Measurements from ENCODE around the gene MEF2C. TPM values are rescaled to one million over a fixed set of nuclear protein-coding genes. Genes with fewer than 3 reads are reported as not detected.

Gene MEF2C
- total RNA-seq, 1 donor from 2014 or later: 42.0 TPM

DNA sequence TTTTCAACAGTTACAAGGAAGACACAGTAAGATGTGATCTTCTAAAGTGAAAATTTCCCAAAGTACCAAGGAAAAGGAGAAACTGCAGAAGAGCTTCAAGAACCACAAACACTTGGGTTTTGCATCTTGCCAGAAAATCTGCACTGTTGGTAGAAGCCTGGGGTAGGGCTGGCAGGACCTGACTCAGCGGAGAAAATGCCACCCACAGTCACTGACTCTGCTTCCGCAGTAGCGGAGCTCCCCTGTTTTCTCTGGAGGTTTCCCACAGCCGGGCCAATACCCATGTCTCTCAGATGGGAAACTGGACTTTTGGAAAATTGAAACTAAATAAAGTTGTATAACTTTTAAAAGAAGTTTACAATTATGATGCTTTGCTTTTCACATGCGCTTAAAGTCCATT, 104.2 kb downstream of the MEF2C start:
- H3K27ac ChIP-seq: no peak overlapping the region
- TF ChIP-seq, protein P1, sequence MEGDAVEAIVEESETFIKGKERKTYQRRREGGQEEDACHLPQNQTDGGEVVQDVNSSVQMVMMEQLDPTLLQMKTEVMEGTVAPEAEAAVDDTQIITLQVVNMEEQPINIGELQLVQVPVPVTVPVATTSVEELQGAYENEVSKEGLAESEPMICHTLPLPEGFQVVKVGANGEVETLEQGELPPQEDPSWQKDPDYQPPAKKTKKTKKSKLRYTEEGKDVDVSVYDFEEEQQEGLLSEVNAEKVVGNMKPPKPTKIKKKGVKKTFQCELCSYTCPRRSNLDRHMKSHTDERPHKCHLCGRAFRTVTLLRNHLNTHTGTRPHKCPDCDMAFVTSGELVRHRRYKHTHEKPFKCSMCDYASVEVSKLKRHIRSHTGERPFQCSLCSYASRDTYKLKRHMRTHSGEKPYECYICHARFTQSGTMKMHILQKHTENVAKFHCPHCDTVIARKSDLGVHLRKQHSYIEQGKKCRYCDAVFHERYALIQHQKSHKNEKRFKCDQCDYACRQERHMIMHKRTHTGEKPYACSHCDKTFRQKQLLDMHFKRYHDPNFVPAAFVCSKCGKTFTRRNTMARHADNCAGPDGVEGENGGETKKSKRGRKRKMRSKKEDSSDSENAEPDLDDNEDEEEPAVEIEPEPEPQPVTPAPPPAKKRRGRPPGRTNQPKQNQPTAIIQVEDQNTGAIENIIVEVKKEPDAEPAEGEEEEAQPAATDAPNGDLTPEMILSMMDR (IDR thresholded peaks at IDR 0.05): no peak
- ATAC-seq: no peak

GRCh38 chr5:88776692-88777091, 106.3 kb downstream of the MEF2C start:
- Histone ChIP-seq H3K36me3 (peaks cover 7% of the 10 kb centered on the region), H3K27me3 (ENCODE audit: low read depth) (no peaks in the 10 kb centered on the region), H3K9me3 (no peaks in the 10 kb centered on the region), H3K27ac (no peak overlapping the region), H3K4me1 (no peaks in the 10 kb centered on the region), H3K4me3 (no peak overlapping the region)
- no peak for ATAC-seq
- intact Hi-C loops (cut with DNase I): no loop called here
- TF ChIP-seq, protein P1 (IDR thresholded peaks at IDR 0.05): no peak
- DNase-seq: no peak

More for the DNA sequence above, 104.2 kb downstream of the MEF2C start:
- DNase-seq: no peak
- H3K4me1 ChIP-seq: no peaks in the 10 kb centered on the region
- no peaks in the 10 kb centered on the region for H3K9me3 ChIP-seq
- H3K36me3 ChIP-seq: no peaks in the 10 kb centered on the region
- intact Hi-C loops (cut with DNase I): no loop called here
- no peak overlapping the region for H3K4me3 ChIP-seq
- H3K27me3 ChIP-seq (ENCODE audit: low read depth): no peaks in the 10 kb centered on the region

DNA sequence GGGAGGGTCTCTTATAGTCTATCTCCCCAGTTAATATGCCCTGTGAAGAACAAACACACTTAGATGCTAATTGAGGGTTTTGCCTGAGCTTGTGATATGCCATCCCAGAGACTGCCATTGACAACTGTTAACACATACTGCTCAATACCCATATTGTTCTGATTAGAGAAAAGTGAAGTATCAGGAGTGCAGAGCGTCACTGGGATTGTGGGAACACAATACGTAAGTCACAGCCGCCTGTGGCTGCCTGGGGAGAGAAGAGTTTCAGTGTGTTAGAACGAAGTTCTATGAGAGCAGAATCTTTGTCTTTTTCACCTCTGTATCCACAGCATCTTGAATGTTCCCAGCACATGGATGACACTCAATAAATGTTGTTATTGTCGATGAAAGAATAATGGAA, 110.2 kb downstream of the MEF2C start:
- Histone ChIP-seq H3K4me3 (no peak overlapping the region), H3K36me3 (peaks cover 10% of the 10 kb centered on the region), H3K4me1 (no peaks in the 10 kb centered on the region), H3K27me3 (ENCODE audit: low read depth) (no peaks in the 10 kb centered on the region), H3K27ac (no peak overlapping the region), H3K9me3 (no peaks in the 10 kb centered on the region)
- DNase-seq (no peak), ATAC-seq (no peak)
- intact Hi-C loops (cut with DNase I): no loop called here
- TF ChIP-seq, protein P1 (IDR thresholded peaks at IDR 0.05): no peak

GRCh38 chr5:88772047-88772446, 110.9 kb downstream of the MEF2C start:
- no peak for DNase-seq

DNA sequence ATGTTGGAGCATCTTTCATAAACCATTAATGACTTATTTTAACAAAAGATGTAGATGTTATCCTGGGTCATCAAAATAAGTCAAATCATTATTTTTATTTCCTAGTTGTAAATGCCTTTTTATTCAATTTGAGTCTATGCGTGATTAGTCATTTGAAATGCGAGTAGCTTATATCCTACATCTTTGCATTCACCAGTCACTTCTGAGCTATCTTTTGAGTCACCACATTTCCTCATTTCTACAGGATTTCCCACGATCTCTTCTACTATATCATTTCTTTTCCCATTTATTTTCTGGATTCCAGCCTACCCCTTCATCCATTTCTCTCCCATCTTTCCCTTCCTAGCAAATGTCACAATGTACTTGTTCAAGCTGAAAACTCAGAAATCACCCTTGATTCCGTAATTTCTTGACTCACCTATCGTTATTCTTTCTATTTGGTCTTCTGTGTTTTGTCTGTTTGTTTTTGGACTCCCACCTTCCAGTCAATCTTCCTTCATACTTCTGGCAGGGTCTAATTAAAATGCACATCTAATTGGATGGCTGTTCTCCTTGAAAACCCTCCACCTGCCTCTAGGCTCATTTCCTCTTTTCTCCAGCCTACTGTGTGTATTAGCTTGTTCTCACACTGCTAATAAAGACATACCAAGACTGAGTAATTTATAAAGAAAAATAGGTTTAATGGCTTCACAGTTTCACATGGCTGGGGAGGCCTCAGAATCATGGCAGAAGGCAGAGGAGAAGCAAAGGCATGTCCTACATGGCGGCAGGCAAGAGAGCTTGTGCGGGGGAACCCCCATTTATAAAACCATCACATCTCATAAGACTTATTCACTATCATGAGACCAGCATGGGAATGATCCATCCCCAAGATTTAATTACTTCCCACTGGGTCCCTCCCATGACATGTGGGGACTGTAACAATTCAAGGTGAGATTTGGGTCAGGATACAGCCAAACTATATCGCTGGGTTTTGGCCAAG, 112.4 kb downstream of the MEF2C start:
- TF ChIP-seq, protein P1 (IDR thresholded peaks at IDR 0.05): no peak
- Histone ChIP-seq H3K27me3 (ENCODE audit: low read depth) (no peaks in the 10 kb centered on the region), H3K36me3 (peaks cover 10% of the 10 kb centered on the region), H3K4me3 (no peak overlapping the region), H3K4me1 (no peaks in the 10 kb centered on the region), H3K27ac (no peak overlapping the region), H3K9me3 (no peaks in the 10 kb centered on the region)
- intact Hi-C loops (cut with DNase I): no loop called here
- DNase-seq (no peak), ATAC-seq (no peak)

More at GRCh38 chr5:88772047-88772446, 110.9 kb downstream of the MEF2C start:
- no peak for ATAC-seq
- Histone ChIP-seq H3K4me3 (no peak overlapping the region), H3K27me3 (ENCODE audit: low read depth) (no peaks in the 10 kb centered on the region), H3K9me3 (no peaks in the 10 kb centered on the region), H3K27ac (no peak overlapping the region), H3K4me1 (no peaks in the 10 kb centered on the region), H3K36me3 (peaks cover 10% of the 10 kb centered on the region)
- TF ChIP-seq, protein P1 (IDR thresholded peaks at IDR 0.05): no peak
- intact Hi-C loops (cut with DNase I): no loop called here

Measured in lower lobe of right lung (tissue), 2 donors.